ENCODE measurements around the gene VKORC1L1.
"Not testable (repeated sequence)": the region's sequence is repeated elsewhere in the genome, so short reads cannot be mapped to it uniquely, and the experiment has no call there.

The VKORC1L1 gene

GRCh38 chr7:65872776-65873581 is at the start of gene VKORC1L1:
Gene VKORC1L1, plus strand, starts transcription at chr7:65873074. Its CDS starts 298 bp downstream, at chr7:65873372.
- DNase-seq: peak; percentile 85

- no peak for DNase-seq
These were observed 45.5 kb upstream of the VKORC1L1 start for GRCh38 chr7:65827366-65827765.

- DNase-seq: no peak
These were observed 40.6 kb upstream of the VKORC1L1 start for GRCh38 chr7:65832281-65832680.

- not testable (repeated sequence) for DNase-seq
These were observed 36.2 kb upstream of the VKORC1L1 start for GRCh38 chr7:65836684-65837083.

GRCh38 chr7:65837541-65837956 is 35.3 kb upstream of the VKORC1L1 start:
- DNase-seq: not testable (repeated sequence)

- DNase-seq: no peak
These were observed 33.0 kb upstream of the VKORC1L1 start for GRCh38 chr7:65839846-65840245.

- no peak for DNase-seq
These were observed 32.4 kb upstream of the VKORC1L1 start for GRCh38 chr7:65840446-65840845.

- not testable (repeated sequence) for DNase-seq
These were observed 29.3 kb upstream of the VKORC1L1 start for GRCh38 chr7:65843616-65844015.

- DNase-seq: no peak
These were observed 26.8 kb upstream of the VKORC1L1 start for GRCh38 chr7:65846008-65846570.

GRCh38 chr7:65853426-65853825 is 19.4 kb upstream of the VKORC1L1 start:
- not testable (repeated sequence) for DNase-seq

- not testable (repeated sequence) for DNase-seq
These were observed 19.0 kb upstream of the VKORC1L1 start for GRCh38 chr7:65853892-65854291.

- DNase-seq: not testable (repeated sequence)
These were observed 15.5 kb upstream of the VKORC1L1 start for GRCh38 chr7:65857321-65857894.

- not testable (repeated sequence) for DNase-seq
These were observed 14.2 kb upstream of the VKORC1L1 start for GRCh38 chr7:65858660-65859059.

- DNase-seq: not testable (repeated sequence)
These were observed 6.6 kb upstream of the VKORC1L1 start for GRCh38 chr7:65866244-65866643.

- DNase-seq: not testable (repeated sequence)
These were observed 5.2 kb upstream of the VKORC1L1 start for GRCh38 chr7:65867681-65868080.

- peak; percentile 54 for DNase-seq
These were observed 3.6 kb upstream of the VKORC1L1 start for GRCh38 chr7:65869312-65869711.

GRCh38 chr7:65871451-65871850 is 1.4 kb upstream of the VKORC1L1 start:
- not testable (repeated sequence) for DNase-seq

GRCh38 chr7:65873582-65874193 is 814 bp downstream of the VKORC1L1 start:
- not testable (repeated sequence) for DNase-seq

- DNase-seq: not testable (repeated sequence)
These were observed 2.8 kb downstream of the VKORC1L1 start for GRCh38 chr7:65875715-65876114.

GRCh38 chr7:65879292-65880153 is 6.6 kb downstream of the VKORC1L1 start:
- not testable (repeated sequence) for DNase-seq

GRCh38 chr7:65880242-65880641 is 7.4 kb downstream of the VKORC1L1 start:
- not testable (repeated sequence) for DNase-seq

- DNase-seq: not testable (repeated sequence)
These were observed 12.1 kb downstream of the VKORC1L1 start for GRCh38 chr7:65884983-65885382.

Measured in kidney glomerular epithelial cell (primary cell).